Heart left ventricle (tissue), 13 donors: ENCODE measurements around the gene PITHD1.

Experiments used
- POLR2A ChIP-seq, 2 donors: fragments of 450-650 bp; IDR thresholded peaks; one replicate each; pipeline ENCODE4 v1.6.1; 2017; ENCODE audit warnings: antibody characterized with exemption in 2 of 2, mild to moderate bottlenecking in 2 of 2, moderate library complexity in 2 of 2
- TF ChIP-seq, protein P1 (sequence below), 12 donors: fragments of 200-600 bp; sonication (generic) in 4 of 12; IDR thresholded peaks; one replicate each; pipeline versions ENCODE4 v1.5.0 to v1.8.0; 2018 to 2022; ENCODE audit warnings: antibody characterized with exemption in 12 of 12, mild to moderate bottlenecking in 5 of 12
- donor health status: ischemic (EF 13 %, LVEDD 7.1; RV severe dilation, severe dysfunction).
- donor health status: DM: no; HTN: yes; CAD: no.
- donor health status: DM: no; HTN: no; CAD: no.
- donor health status: ischemic (EF 25% LVEDD 6.9; RV normal size, moderate dysfunction).
- donor health status: ischemic (EF 25% LVEDD 5.7; RV mildly dilated, moderate dysfunction).
- donor health status: ischemic (EF 35%, LVEDD 5.7; RV mildly dilated, moderate dysfunction).
- donor health status: nonischemic (EF 11% LVEDD 7.7; RV severe dilation, severe dysfunction).
- donor health status: DM: yes; HTN: yes; CAD: no.
- donor health status: PGD.
- donor health status: ischemic (EF 29% LVEDD 5.4; RV normal size, mild dysfunction).
- donor health status: nonischemic (EF 23%, LVEDD 6.1; RV moderate dilation, normal function).

DNA sequence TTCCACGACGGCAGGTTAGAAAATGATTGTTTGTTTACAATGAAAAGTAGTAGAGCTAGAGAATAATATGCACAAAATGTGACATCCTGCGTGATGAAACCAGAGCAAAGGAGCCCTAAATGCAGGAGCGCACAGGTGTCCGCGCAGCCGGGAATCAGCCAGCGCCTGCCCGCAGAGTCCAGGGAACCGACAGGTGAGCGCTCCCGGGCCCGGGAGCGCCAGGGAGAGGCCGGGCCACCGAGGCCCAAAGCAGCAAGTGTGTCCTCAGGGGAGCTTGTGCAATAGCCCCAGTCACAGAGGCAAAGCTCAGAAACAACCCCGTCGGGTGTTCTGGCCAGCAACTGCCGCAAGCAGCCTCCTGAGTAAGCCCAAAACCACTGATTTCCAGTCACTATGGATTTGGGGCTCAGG is 23.1 kb downstream of the PITHD1 start:
- TF ChIP-seq, protein P1, sequence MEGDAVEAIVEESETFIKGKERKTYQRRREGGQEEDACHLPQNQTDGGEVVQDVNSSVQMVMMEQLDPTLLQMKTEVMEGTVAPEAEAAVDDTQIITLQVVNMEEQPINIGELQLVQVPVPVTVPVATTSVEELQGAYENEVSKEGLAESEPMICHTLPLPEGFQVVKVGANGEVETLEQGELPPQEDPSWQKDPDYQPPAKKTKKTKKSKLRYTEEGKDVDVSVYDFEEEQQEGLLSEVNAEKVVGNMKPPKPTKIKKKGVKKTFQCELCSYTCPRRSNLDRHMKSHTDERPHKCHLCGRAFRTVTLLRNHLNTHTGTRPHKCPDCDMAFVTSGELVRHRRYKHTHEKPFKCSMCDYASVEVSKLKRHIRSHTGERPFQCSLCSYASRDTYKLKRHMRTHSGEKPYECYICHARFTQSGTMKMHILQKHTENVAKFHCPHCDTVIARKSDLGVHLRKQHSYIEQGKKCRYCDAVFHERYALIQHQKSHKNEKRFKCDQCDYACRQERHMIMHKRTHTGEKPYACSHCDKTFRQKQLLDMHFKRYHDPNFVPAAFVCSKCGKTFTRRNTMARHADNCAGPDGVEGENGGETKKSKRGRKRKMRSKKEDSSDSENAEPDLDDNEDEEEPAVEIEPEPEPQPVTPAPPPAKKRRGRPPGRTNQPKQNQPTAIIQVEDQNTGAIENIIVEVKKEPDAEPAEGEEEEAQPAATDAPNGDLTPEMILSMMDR (IDR thresholded peaks at IDR 0.05): no peak
- TF ChIP-seq POLR2A (IDR thresholded peaks at IDR 0.05): no peak
